Natural killer cell (primary cell): Measurements from ENCODE around the gene ZNF846. TPM values are rescaled to one million over a fixed set of nuclear protein-coding genes. Genes with fewer than 3 reads are reported as not detected.
"Not testable (repeated sequence)": the region's sequence is repeated elsewhere in the genome, so short reads cannot be mapped to it uniquely, and the experiment has no call there.

Experiments
- ATAC-seq, 3 donors: fragments of 150-1000 bp in 2 of 3; fragments of 200-7000 bp in 1 of 3; cut with Tn5 transposase; 1 replicate in 1 of 3; 2 replicates in 2 of 3; pipeline ENCODE4 v1.10.0; 2021; ENCODE audit warnings: mild to moderate bottlenecking in 2 of 3, moderate library complexity in 2 of 3
- DNase-seq, 2 donors: peaks; one replicate each; pipeline versions ENCODE4 v3.0.0 to v3.0.0-alpha.2; 2013 to 2021; ENCODE audit warnings: mixed read lengths in 1 of 2
- H3K27ac ChIP-seq: one replicate; pipeline ENCODE4 v1.5.1; 2013; ENCODE audit warnings: mild to moderate bottlenecking, low read length
- H3K27me3 ChIP-seq: one replicate; pipeline ENCODE4 v1.6.1; 2013; ENCODE audit warnings: low read length; ENCODE audit not compliant: control insufficient read depth, insufficient read depth
- H3K36me3 ChIP-seq: one replicate; pipeline ENCODE4 v1.6.1; 2013; ENCODE audit warnings: low read length; ENCODE audit not compliant: control insufficient read depth, insufficient read depth
- H3K4me1 ChIP-seq: one replicate; pipeline ENCODE4 v1.6.1; 2013; ENCODE audit warnings: low read length; ENCODE audit not compliant: control insufficient read depth, insufficient read depth
- H3K4me3 ChIP-seq: one replicate; pipeline ENCODE4 v1.5.1; 2013; ENCODE audit warnings: low read length
- H3K9me3 ChIP-seq: one replicate; pipeline ENCODE4 v1.6.1; 2013; ENCODE audit warnings: low read length; ENCODE audit not compliant: control insufficient read depth, insufficient read depth
- H3K27ac Mint-ChIP-seq, 2 donors: one replicate each; pipeline ENCODE4 v1.8.0; 2022; ENCODE audit warnings: mild to moderate bottlenecking in 2 of 2, mixed read lengths in 2 of 2, moderate library complexity in 1 of 2
- H3K27me3 Mint-ChIP-seq, 2 donors: one replicate each; pipeline ENCODE4 v1.8.0; 2022; ENCODE audit warnings: low read depth in 2 of 2, mixed read lengths in 2 of 2
- H3K36me3 Mint-ChIP-seq: one replicate; pipeline ENCODE4 v1.8.0; 2022; ENCODE audit warnings: mixed read lengths
- H3K4me1 Mint-ChIP-seq, 2 donors: one replicate each; pipeline ENCODE4 v1.8.0; 2022; ENCODE audit warnings: mixed read lengths in 2 of 2
- H3K4me3 Mint-ChIP-seq: one replicate; pipeline ENCODE4 v1.8.0; 2022; ENCODE audit warnings: mild to moderate bottlenecking, moderate library complexity, mixed read lengths
- H3K9me3 Mint-ChIP-seq, 2 donors: one replicate each; pipeline ENCODE4 v1.8.0; 2022; ENCODE audit warnings: mixed read lengths in 2 of 2
- WGBS: methylation state at CpG from one replicate; pipeline ENCODE4 v1.1.7; 2013; ENCODE audit warnings: missing lambda C conversion rate; ENCODE audit not compliant: insufficient coverage; 5-methylcytosine and 5-hydroxymethylcytosine counted together
- intact Hi-C: fragments of 100-400 bp; cut with micrococcal nuclease; formaldehyde crosslinking; loops from one replicate; pipeline ENCODE4 v1.14.2; 2022
- total RNA-seq, 4 donors: library from RNA; stranded (reverse); fragments of 120-200 nt in 1 of 4; gene quantifications; one replicate each; pipeline versions ENCODE4 v1.2.3 to v1.2.4, GENCODE V29; 2013 to 2022
- TF ChIP-seq, protein P1 (sequence below): fragments of 200-600 bp; IDR thresholded peaks from one replicate; pipeline ENCODE4 v1.8.0; 2022; ENCODE audit warnings: antibody characterized with exemption

The ZNF846 gene
- total RNA-seq, 3 donors from 2014 or later (not counting 1 experiment from before 2014, with no cell fraction given), result 9.8 to 15.6 (median 12.8) TPM

GRCh38 chr19:9789066-9789465, 20.5 kb upstream of the ZNF846 start:
- 92% methylated on average over 9 of the region's 11 CpGs for whole genome bisulfite sequencing
- Mint-ChIP-seq H3K27ac (no peak overlapping the region), H3K4me1 (peaks cover 19 to 53% of the 10 kb centered on the region in 2 donors), H3K9me3 (no peaks in the 10 kb centered on the region), H3K36me3 (no peaks in the 10 kb centered on the region), H3K4me3 (peak overlapping the region; percentile 7), H3K27me3 (no peaks in the 10 kb centered on the region)
- ATAC-seq, result no peak
- H3K4me3 ChIP-seq, result no peak overlapping the region
- H3K4me1 ChIP-seq, result peaks cover 28% of the 10 kb centered on the region
- no peak for DNase-seq
- H3K9me3 ChIP-seq, result no peaks in the 10 kb centered on the region
- H3K27me3 ChIP-seq, result no peaks in the 10 kb centered on the region
- H3K27ac ChIP-seq, result no peak overlapping the region
- intact Hi-C loops, result loop anchor here (5.0 kb wide), 1 partner anchor 48 kb away; the partner anchor contains the start of gene PIN1
- TF ChIP-seq, protein P1, sequence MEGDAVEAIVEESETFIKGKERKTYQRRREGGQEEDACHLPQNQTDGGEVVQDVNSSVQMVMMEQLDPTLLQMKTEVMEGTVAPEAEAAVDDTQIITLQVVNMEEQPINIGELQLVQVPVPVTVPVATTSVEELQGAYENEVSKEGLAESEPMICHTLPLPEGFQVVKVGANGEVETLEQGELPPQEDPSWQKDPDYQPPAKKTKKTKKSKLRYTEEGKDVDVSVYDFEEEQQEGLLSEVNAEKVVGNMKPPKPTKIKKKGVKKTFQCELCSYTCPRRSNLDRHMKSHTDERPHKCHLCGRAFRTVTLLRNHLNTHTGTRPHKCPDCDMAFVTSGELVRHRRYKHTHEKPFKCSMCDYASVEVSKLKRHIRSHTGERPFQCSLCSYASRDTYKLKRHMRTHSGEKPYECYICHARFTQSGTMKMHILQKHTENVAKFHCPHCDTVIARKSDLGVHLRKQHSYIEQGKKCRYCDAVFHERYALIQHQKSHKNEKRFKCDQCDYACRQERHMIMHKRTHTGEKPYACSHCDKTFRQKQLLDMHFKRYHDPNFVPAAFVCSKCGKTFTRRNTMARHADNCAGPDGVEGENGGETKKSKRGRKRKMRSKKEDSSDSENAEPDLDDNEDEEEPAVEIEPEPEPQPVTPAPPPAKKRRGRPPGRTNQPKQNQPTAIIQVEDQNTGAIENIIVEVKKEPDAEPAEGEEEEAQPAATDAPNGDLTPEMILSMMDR, result no peak
- H3K36me3 ChIP-seq, result no peaks in the 10 kb centered on the region

DNA sequence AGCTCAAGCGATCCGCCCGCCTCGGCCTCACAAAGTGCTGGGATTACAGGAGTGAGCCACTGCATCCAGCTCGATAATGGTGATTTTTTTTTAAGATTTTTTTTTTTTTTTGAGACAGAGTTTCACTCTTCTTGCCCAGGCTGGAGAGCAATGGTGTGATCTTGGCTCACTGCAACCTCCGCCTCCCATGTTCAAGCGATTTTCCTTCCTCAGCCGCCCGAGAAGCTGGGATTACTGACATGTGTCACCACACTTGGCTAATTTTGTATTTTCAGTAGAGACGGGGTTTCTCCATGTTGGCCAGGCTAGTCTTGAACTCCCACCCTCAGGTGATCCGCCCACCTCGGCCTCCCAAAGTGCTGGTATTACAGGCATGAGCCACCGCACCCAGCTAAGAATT, 20.1 kb upstream of the ZNF846 start:
- intact Hi-C loops, result loop anchor here (5.0 kb wide), 1 partner anchor 49 kb away; the partner anchor contains the start of gene PIN1
- not testable (repeated sequence) for H3K36me3 ChIP-seq, H3K4me3 Mint-ChIP-seq, H3K9me3 Mint-ChIP-seq, H3K9me3 ChIP-seq, H3K36me3 Mint-ChIP-seq, H3K27me3 ChIP-seq, H3K27me3 Mint-ChIP-seq, H3K4me3 ChIP-seq, H3K27ac ChIP-seq, ATAC-seq, H3K27ac Mint-ChIP-seq, DNase-seq
- peaks cover 18 to 55% of the 10 kb centered on the region in 2 donors for H3K4me1 Mint-ChIP-seq
- H3K4me1 ChIP-seq, result peaks cover 28% of the 10 kb centered on the region
- 98% methylated on average over 13 of the region's 13 CpGs for WGBS

DNA sequence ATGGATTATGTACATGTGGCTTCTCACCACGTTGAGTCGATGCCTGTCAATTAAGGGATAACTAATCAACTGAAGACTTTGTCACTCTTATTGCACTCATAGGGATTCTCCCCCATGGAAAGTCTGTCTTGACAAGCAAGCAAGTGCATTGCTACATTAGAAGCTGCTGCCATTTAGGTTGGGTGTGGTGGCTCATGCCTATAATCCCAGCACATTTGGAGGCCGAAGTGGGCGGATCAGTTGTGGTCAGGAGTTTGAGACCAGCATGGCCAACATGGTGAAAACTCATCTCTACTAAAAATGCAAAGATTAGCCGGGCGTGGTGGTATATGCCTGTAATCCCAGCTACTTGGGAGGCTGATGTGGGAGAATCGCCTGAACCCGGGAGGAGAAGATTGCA, 18.3 kb upstream of the ZNF846 start:
- Histone ChIP-seq H3K9me3 (no peaks in the 10 kb centered on the region), H3K36me3 (no peaks in the 10 kb centered on the region), H3K27me3 (no peaks in the 10 kb centered on the region), H3K4me1 (peaks cover 21% of the 10 kb centered on the region), H3K4me3 (no peak overlapping the region), H3K27ac (no peak overlapping the region)
- Mint-ChIP-seq H3K4me1 (peaks cover 12 to 43% of the 10 kb centered on the region in 2 donors), H3K36me3 (no peaks in the 10 kb centered on the region), H3K27ac (peak overlapping the region; percentile 93 to 95), H3K27me3 (no peaks in the 10 kb centered on the region), H3K4me3 (peak overlapping the region; percentile 72), H3K9me3 (no peaks in the 10 kb centered on the region)
- 95% methylated on average over 8 of the region's 8 CpGs for WGBS
- no peak for DNase-seq
- intact Hi-C loops, result loop anchor here (5.0 kb wide), 1 partner anchor 50 kb away; the partner anchor contains the start of gene PIN1
- TF ChIP-seq, protein P1, result no peak
- ATAC-seq, result no peak

DNA sequence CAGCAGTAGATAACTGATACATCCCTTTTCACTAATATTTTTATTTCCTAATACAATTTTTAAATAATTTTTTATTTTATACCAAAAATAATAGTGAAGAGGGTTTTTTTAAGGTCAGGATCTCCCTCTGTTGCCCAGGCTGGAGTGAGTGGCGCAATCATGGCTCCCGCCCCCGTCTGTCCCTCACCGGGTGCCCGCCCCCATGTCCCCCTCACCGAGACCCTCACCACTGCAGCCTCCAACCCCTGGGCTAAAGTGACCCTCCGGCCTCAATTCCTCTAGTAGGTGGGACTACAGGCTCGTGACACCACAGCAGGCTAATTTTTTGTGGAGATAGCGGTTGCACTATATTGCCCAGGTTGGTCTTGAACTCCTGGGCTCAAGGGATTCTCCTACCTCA, 17.8 kb upstream of the ZNF846 start:
- ATAC-seq, result no peak
- H3K4me3 ChIP-seq, result peak overlapping the region; percentile 86
- no peaks in the 10 kb centered on the region for H3K27me3 ChIP-seq
- Mint-ChIP-seq H3K27me3 (no peaks in the 10 kb centered on the region), H3K27ac (peak overlapping the region; percentile 93 to 95), H3K9me3 (no peaks in the 10 kb centered on the region), H3K36me3 (no peaks in the 10 kb centered on the region), H3K4me1 (peaks cover 8 to 38% of the 10 kb centered on the region in 2 donors), H3K4me3 (peak overlapping the region; percentile 93)
- DNase-seq, result no peak
- 55% methylated on average over 9 of the region's 9 CpGs for WGBS
- TF ChIP-seq, protein P1, result no peak
- intact Hi-C loops, result loop anchor here (5.0 kb wide), 1 partner anchor 51 kb away; the partner anchor contains the start of gene PIN1
- H3K9me3 ChIP-seq, result no peaks in the 10 kb centered on the region
- H3K4me1 ChIP-seq, result peaks cover 19% of the 10 kb centered on the region
- H3K36me3 ChIP-seq, result no peaks in the 10 kb centered on the region
- peak overlapping the region; percentile 98 for H3K27ac ChIP-seq
